Lower lobe of right lung (tissue), 2 donors: Measurements from ENCODE around the gene TNFRSF4. TPM values are rescaled to one million over a fixed set of nuclear protein-coding genes. Genes with fewer than 3 reads are reported as not detected.

Experiments used
- ATAC-seq, 2 donors: fragments of 200-7000 bp; cut with Tn5 transposase; one replicate each; pipeline ENCODE4 v1.9.1; 2020 to 2022; ENCODE audit warnings: mild to moderate bottlenecking in 2 of 2, moderate library complexity in 2 of 2
- DNase-seq: peaks from one replicate; pipeline ENCODE4 v3.0.0-alpha.2; 2020
- H3K27ac ChIP-seq: fragments of 200-600 bp; one replicate; pipeline ENCODE4 v1.8.0; 2022
- H3K27me3 ChIP-seq: fragments of 200-600 bp; one replicate; pipeline ENCODE4 v1.8.0; 2022; ENCODE audit warnings: low read depth
- H3K36me3 ChIP-seq: fragments of 200-600 bp; one replicate; pipeline ENCODE4 v1.8.0; 2022; ENCODE audit warnings: mild to moderate bottlenecking
- H3K4me1 ChIP-seq: fragments of 200-600 bp; one replicate; pipeline ENCODE4 v1.8.0; 2022
- H3K4me3 ChIP-seq: fragments of 200-600 bp; one replicate; pipeline ENCODE4 v1.8.0; 2022; ENCODE audit warnings: mild to moderate bottlenecking
- H3K9me3 ChIP-seq: fragments of 200-600 bp; one replicate; pipeline ENCODE4 v1.8.0; 2022
- intact Hi-C: fragments of 100-400 bp; cut with DNase I; formaldehyde crosslinking; loops from one replicate; pipeline ENCODE4 v1.11.0; 2022
- total RNA-seq: library from RNA; stranded (reverse); fragmentation: NEBNext Ultra II Directional; extraction: Animal tissue kit (Norgen Biotek cat#: 25700); gene quantifications from one replicate; pipeline ENCODE4 v1.2.1, GENCODE V29; 2021
- TF ChIP-seq, protein P1 (sequence below): fragments of 200-600 bp; IDR thresholded peaks from one replicate; pipeline ENCODE4 v1.8.0; 2022; ENCODE audit warnings: antibody characterized with exemption, mild to moderate bottlenecking
- donor health status: DM: no; HTN: yes; CAD: no; lungs with severe emphysema.

The TNFRSF4 gene
- total RNA-seq, 1 donor from 2014 or later, result 3.0 TPM

GRCh38 chr1:1228596-1229321 is 14.8 kb upstream of the TNFRSF4 start:
- TF ChIP-seq, protein P1, sequence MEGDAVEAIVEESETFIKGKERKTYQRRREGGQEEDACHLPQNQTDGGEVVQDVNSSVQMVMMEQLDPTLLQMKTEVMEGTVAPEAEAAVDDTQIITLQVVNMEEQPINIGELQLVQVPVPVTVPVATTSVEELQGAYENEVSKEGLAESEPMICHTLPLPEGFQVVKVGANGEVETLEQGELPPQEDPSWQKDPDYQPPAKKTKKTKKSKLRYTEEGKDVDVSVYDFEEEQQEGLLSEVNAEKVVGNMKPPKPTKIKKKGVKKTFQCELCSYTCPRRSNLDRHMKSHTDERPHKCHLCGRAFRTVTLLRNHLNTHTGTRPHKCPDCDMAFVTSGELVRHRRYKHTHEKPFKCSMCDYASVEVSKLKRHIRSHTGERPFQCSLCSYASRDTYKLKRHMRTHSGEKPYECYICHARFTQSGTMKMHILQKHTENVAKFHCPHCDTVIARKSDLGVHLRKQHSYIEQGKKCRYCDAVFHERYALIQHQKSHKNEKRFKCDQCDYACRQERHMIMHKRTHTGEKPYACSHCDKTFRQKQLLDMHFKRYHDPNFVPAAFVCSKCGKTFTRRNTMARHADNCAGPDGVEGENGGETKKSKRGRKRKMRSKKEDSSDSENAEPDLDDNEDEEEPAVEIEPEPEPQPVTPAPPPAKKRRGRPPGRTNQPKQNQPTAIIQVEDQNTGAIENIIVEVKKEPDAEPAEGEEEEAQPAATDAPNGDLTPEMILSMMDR, result no peak
- H3K27me3 ChIP-seq, result no peaks in the 10 kb centered on the region
- DNase-seq (no peak), ATAC-seq (no peak)
- intact Hi-C loops, result no loop called here
- H3K4me3 ChIP-seq, result no peak overlapping the region
- no peaks in the 10 kb centered on the region for H3K9me3 ChIP-seq
- peaks cover 50% of the 10 kb centered on the region for H3K36me3 ChIP-seq
- no peak overlapping the region for H3K27ac ChIP-seq
- peaks cover 31% of the 10 kb centered on the region for H3K4me1 ChIP-seq

DNA sequence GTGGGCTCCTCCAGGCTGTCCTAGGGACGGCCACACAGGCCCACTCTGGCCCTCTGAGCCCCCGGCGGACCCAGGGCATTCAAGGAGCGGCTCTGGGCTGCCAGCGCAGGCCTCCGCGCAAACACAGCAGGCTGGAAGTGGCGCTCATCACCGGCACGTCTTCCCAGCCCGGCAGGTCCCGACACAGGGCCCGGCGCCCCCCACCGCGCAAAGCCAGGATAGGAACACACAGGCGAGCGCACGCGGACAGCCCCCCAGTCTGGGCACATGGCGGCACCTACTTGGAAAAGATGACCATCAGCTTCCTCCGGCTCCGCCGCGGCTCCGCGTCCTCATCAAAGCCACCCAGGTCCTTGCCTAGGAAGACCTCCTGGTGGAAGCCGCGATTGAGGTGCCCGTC is 14.2 kb upstream of the TNFRSF4 start:
- DNase-seq (no peak), ATAC-seq (no peak)
- TF ChIP-seq, protein P1, result no peak
- peaks cover 28% of the 10 kb centered on the region for H3K4me1 ChIP-seq
- no peak overlapping the region for H3K27ac ChIP-seq
- no peaks in the 10 kb centered on the region for H3K9me3 ChIP-seq
- no peaks in the 10 kb centered on the region for H3K27me3 ChIP-seq
- H3K4me3 ChIP-seq, result no peak overlapping the region
- intact Hi-C loops, result no loop called here
- peaks cover 56% of the 10 kb centered on the region for H3K36me3 ChIP-seq

DNA sequence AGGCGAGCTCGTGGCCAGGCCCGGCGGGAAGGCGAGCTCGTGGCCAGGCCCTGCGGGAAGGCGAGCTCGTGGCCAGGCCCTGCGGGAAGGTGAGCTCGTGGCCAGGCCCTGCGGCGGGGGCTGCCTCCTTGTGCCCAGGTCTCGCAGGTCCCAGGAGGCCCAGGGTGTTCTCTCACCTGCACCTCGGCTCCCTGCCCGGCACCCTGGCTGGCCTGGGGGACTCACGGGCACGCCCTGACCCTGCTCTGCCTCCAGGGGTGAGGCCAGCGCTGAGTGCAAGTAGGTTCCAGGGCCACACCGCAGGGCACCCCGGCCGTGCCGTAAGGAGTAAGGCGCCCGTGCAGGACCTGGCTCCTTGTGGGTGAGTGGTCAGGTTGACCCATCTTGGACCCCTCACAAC is 13.4 kb upstream of the TNFRSF4 start:
- intact Hi-C loops, result no loop called here
- Histone ChIP-seq H3K27me3 (no peaks in the 10 kb centered on the region), H3K36me3 (peaks cover 64% of the 10 kb centered on the region), H3K4me1 (peaks cover 21% of the 10 kb centered on the region), H3K9me3 (no peaks in the 10 kb centered on the region), H3K4me3 (no peak overlapping the region), H3K27ac (no peak overlapping the region)
- TF ChIP-seq, protein P1, result no peak
- DNase-seq (no peak), ATAC-seq (no peak)

- Histone ChIP-seq H3K4me3 (no peak overlapping the region), H3K4me1 (peaks cover 21% of the 10 kb centered on the region), H3K27ac (no peak overlapping the region), H3K27me3 (no peaks in the 10 kb centered on the region), H3K9me3 (no peaks in the 10 kb centered on the region), H3K36me3 (peaks cover 70% of the 10 kb centered on the region)
- DNase-seq, result no peak
- ATAC-seq, result no peak
- intact Hi-C loops, result no loop called here
- TF ChIP-seq, protein P1, result no peak
Measured at GRCh38 chr1:1226566-1227362, 12.8 kb upstream of the TNFRSF4 start.

DNA sequence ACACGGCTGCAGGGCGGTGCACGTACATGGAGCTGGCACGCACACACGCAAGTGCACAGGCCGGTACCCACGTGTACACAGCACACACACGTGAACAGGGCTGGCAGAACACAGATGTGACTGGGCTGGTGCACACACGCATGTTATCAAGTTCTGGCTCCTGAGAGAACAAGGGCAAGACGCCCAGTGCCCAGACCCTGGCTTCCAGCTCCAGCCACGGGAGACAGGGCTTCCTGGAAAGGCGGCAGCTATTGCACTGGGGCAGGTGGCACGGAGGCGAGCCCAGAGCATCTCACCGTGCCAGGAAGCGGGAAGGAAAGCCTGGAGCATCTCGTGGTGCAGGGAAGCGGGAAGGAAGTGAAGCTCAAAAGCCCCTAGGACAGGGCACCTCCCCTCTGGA is 12.0 kb upstream of the TNFRSF4 start:
- no peak overlapping the region for H3K27ac ChIP-seq
- peaks cover 79% of the 10 kb centered on the region for H3K36me3 ChIP-seq
- no peak overlapping the region for H3K4me3 ChIP-seq
- DNase-seq (no peak), ATAC-seq (no peak)
- intact Hi-C loops, result no loop called here
- TF ChIP-seq, protein P1, result no peak
- no peaks in the 10 kb centered on the region for H3K27me3 ChIP-seq
- H3K9me3 ChIP-seq, result no peaks in the 10 kb centered on the region
- H3K4me1 ChIP-seq, result peaks cover 18% of the 10 kb centered on the region
